ENCODE measurements around the gene PRKD1.

- TF ChIP-seq POLR2A (IDR thresholded peaks at IDR 0.05) (no peak), CTCF (IDR thresholded peaks at IDR 0.05) (no peak)
Measured at GRCh38 chr14:29721586-29721985, 206.1 kb downstream of the PRKD1 start.
